ENCODE results near the gene C1orf174. TPM values are rescaled to one million over a fixed set of nuclear protein-coding genes. Genes with fewer than 3 reads are reported as not detected.

C1orf174 gene
- total RNA-seq, result 10 to 100 TPM in 5 of 6 experiments, 1 to 10 TPM in 1; 9.7 to 20.9 (median 11.1) TPM
- long read RNA-seq, partial matches to known transcripts, result 0 of 2 reads
- long read RNA-seq, other reads (novel, unspliced or antisense), result 1 of 2 reads

- Histone ChIP-seq H3K27ac (peak within 1 kb of the TSS; percentile 94 to 99 (median 95)), H3K27me3 (no peaks in the 10 kb centered on the region), H3K4me3 (peak within 1 kb of the TSS; percentile 88 to 99 (median 97)), H3K36me3 (no peaks in the 10 kb centered on the region), H3K4me1 (peaks cover 0 to 32% (median 17%) of the 10 kb centered on the region in 4 donors), H3K9me3 (no peaks in the 10 kb centered on the region)
- ATAC-seq (peak; percentile 82 to 88 (median 84)), DNase-seq (peak; percentile 93 to 96 (median 95))
- intact Hi-C loops (cut with DNase I), result no loop called here
- 0% methylated on average over 13 of the region's 58 CpGs for WGBS (ENCODE audit: insufficient coverage, low coverage, low lambda C conversion rate, missing lambda C conversion rate)
- peak; percentile 71 for TF ChIP-seq POLR2A (IDR thresholded peaks at IDR 0.05)
- TF ChIP-seq, protein P1, sequence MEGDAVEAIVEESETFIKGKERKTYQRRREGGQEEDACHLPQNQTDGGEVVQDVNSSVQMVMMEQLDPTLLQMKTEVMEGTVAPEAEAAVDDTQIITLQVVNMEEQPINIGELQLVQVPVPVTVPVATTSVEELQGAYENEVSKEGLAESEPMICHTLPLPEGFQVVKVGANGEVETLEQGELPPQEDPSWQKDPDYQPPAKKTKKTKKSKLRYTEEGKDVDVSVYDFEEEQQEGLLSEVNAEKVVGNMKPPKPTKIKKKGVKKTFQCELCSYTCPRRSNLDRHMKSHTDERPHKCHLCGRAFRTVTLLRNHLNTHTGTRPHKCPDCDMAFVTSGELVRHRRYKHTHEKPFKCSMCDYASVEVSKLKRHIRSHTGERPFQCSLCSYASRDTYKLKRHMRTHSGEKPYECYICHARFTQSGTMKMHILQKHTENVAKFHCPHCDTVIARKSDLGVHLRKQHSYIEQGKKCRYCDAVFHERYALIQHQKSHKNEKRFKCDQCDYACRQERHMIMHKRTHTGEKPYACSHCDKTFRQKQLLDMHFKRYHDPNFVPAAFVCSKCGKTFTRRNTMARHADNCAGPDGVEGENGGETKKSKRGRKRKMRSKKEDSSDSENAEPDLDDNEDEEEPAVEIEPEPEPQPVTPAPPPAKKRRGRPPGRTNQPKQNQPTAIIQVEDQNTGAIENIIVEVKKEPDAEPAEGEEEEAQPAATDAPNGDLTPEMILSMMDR (IDR thresholded peaks at IDR 0.05), result no peak
These were observed at the start of gene C1orf174 for GRCh38 chr1:3900150-3900968. TSS of gene C1orf174 (minus strand) at chr1:3900272. CDS start at chr1:3900186, 86 bp downstream.

- ATAC-seq (no peak), DNase-seq (no peak)
- no peak overlapping the region for H3K27ac ChIP-seq
- H3K27me3 ChIP-seq, result peaks cover 0 to 6% of the 10 kb centered on the region in 2 donors
- no peaks in the 10 kb centered on the region for H3K4me1 ChIP-seq
- H3K36me3 ChIP-seq, result no peaks in the 10 kb centered on the region
- WGBS (ENCODE audit: insufficient coverage, low coverage, low lambda C conversion rate, missing lambda C conversion rate), result 69% methylated on average over 5 of the region's 9 CpGs
- H3K4me3 ChIP-seq, result no peak overlapping the region
- TF ChIP-seq POLR2A (IDR thresholded peaks at IDR 0.05), result no peak
- TF ChIP-seq, protein P1 (IDR thresholded peaks at IDR 0.05), result no peak
- intact Hi-C loops (cut with DNase I), result no loop called here
- H3K9me3 ChIP-seq, result no peaks in the 10 kb centered on the region
These were observed 48.3 kb upstream of the C1orf174 start for GRCh38 chr1:3948344-3948743.

GRCh38 chr1:3945916-3946840 is 46.1 kb upstream of the C1orf174 start:
- Histone ChIP-seq H3K27ac (no peak overlapping the region), H3K4me1 (no peaks in the 10 kb centered on the region), H3K36me3 (no peaks in the 10 kb centered on the region), H3K27me3 (peaks cover 0 to 6% of the 10 kb centered on the region in 2 donors), H3K9me3 (no peaks in the 10 kb centered on the region), H3K4me3 (no peak overlapping the region)
- 36% methylated on average over 9 of the region's 22 CpGs for WGBS (ENCODE audit: insufficient coverage, low coverage, low lambda C conversion rate, missing lambda C conversion rate)
- TF ChIP-seq, protein P1 (IDR thresholded peaks at IDR 0.05), result no peak
- TF ChIP-seq POLR2A (IDR thresholded peaks at IDR 0.05), result no peak
- intact Hi-C loops (cut with DNase I), result no loop called here
- no peak for DNase-seq
- no peak for ATAC-seq

DNA sequence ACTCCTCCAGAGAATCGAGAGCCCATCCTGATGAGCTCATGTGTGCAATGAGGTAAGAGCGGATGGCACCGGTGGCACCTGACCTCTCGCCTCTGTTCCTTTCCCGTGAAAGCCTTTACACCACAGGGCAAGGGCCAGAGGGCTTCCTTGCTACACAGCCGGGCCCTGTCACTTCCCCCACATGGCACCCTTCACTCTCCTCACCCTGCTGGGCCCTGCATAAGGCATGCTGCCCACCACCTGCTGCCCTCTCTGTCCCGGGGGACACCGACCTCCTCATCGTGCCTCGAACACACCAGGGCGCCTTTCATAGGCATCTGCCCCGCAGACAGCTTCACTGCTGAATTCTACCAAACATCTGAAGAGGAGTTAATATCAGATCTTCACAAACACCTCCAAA is 45.1 kb upstream of the C1orf174 start:
- H3K4me3 ChIP-seq, result no peak overlapping the region
- H3K4me1 ChIP-seq, result no peaks in the 10 kb centered on the region
- DNase-seq (no peak), ATAC-seq (no peak)
- WGBS (ENCODE audit: insufficient coverage, low coverage, low lambda C conversion rate, missing lambda C conversion rate), result 61% methylated on average over 11 of the region's 12 CpGs
- intact Hi-C loops (cut with DNase I), result no loop called here
- H3K27me3 ChIP-seq, result peaks cover 0 to 6% of the 10 kb centered on the region in 2 donors
- no peak overlapping the region for H3K27ac ChIP-seq
- H3K9me3 ChIP-seq, result no peaks in the 10 kb centered on the region
- TF ChIP-seq POLR2A (IDR thresholded peaks at IDR 0.05), result no peak
- TF ChIP-seq, protein P1 (IDR thresholded peaks at IDR 0.05), result no peak
- no peaks in the 10 kb centered on the region for H3K36me3 ChIP-seq
